SH-SY5Y (cell line): Measurements from ENCODE around the gene UBR4.

ENCODE experiments used
- GATA2 ChIP-seq: IDR thresholded peaks from 2 replicates; pipeline ENCODE4 v1.6.1; 2011; ENCODE audit warnings: mild to moderate bottlenecking, low read depth, low read length
- GATA3 ChIP-seq: IDR thresholded peaks from 2 replicates; pipeline ENCODE4 v1.6.1; 2011; ENCODE audit warnings: low read depth, mild to moderate bottlenecking, low read length, moderate library complexity

- no peak for TF ChIP-seq GATA2
- no peak for TF ChIP-seq GATA3
Measured at GRCh38 chr1:19234224-19234623, 24.2 kb upstream of the UBR4 start.
